Measurements from ENCODE around the gene DCAF7.

DNA sequence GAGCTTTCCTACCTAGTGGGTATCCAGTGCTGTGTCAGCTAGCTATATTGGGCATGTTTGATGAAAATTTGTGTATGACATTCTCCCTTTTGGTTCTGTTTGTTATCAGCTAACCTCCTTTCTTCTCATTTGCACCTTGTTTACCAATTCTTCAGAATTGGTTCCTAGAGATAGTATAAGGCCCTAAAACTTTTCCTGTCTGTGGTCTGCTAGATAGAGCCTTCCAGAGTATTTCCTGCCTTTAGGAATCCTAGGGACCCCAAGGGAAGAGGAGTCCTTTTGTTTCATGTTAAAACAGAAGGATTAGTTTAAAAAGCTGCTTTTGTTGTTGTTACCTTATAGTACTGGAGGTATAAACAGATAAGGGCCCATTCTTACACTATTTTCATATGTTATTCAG, 83.5 kb downstream of the DCAF7 start:
- TF ChIP-seq, protein P1, sequence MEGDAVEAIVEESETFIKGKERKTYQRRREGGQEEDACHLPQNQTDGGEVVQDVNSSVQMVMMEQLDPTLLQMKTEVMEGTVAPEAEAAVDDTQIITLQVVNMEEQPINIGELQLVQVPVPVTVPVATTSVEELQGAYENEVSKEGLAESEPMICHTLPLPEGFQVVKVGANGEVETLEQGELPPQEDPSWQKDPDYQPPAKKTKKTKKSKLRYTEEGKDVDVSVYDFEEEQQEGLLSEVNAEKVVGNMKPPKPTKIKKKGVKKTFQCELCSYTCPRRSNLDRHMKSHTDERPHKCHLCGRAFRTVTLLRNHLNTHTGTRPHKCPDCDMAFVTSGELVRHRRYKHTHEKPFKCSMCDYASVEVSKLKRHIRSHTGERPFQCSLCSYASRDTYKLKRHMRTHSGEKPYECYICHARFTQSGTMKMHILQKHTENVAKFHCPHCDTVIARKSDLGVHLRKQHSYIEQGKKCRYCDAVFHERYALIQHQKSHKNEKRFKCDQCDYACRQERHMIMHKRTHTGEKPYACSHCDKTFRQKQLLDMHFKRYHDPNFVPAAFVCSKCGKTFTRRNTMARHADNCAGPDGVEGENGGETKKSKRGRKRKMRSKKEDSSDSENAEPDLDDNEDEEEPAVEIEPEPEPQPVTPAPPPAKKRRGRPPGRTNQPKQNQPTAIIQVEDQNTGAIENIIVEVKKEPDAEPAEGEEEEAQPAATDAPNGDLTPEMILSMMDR (IDR thresholded peaks at IDR 0.05) = no peak
- TF ChIP-seq POLR2A (IDR thresholded peaks at IDR 0.05) = no peak

Measured in heart left ventricle (tissue), 13 donors.